ENCODE measurements around the gene PDGFA. TPM values are rescaled to one million over a fixed set of nuclear protein-coding genes. Genes with fewer than 3 reads are reported as not detected.
"Not testable (repeated sequence)": the region's sequence is repeated elsewhere in the genome, so short reads cannot be mapped to it uniquely, and the experiment has no call there.

Gene PDGFA
- total and polyA plus RNA-seq, 8 donors, result 11.1 to 93.0 (median 41.8) TPM

DNA sequence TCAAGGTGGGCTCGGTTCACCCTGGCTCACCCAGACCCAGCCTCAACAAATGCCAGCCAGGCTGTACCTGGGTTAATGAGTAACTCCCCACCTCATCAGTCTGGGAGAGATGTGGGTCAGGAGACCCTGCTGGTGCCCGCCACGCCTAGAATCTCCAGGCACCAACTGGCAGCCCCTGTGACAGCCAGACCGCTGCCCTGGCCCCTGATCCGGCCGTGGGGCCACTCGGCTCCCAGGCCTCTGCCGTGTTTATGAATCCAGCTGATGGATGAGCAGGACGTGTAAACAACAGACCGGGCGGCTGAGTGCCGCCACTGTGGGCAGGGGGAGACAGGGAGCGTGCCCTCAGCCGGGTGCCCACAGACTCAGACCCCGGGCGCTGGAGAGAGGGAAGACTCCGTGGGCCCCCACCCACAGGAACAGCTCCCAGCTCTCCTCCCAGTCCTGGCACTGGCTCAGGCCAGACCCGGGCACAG, 34.0 kb upstream of the PDGFA start:
- intact Hi-C loops (cut with DNase I; ENCODE audit: low total_unique reads), result no loop called here
- no peak for TF ChIP-seq POLR2A (IDR thresholded peaks at IDR 0.05)
- H3K4me3 ChIP-seq, result no peak overlapping the region
- peaks cover 0 to 21% (median 7%) of the 10 kb centered on the region in 4 donors for H3K36me3 ChIP-seq
- WGBS, 5 donors, result 26 to 56% (median 38%) methylated on average over 16 to 18 of the region's 18 CpGs
- peaks cover 0 to 13% (median 3%) of the 10 kb centered on the region in 4 donors for H3K4me1 ChIP-seq
- H3K27me3 ChIP-seq, result peaks cover 0 to 10% (median 4%) of the 10 kb centered on the region in 3 donors
- no peaks in the 10 kb centered on the region for H3K9me3 ChIP-seq
- no peak overlapping the region for H3K27ac ChIP-seq
- peak in 1 of 2 donors; percentile 77 for DNase-seq

DNA sequence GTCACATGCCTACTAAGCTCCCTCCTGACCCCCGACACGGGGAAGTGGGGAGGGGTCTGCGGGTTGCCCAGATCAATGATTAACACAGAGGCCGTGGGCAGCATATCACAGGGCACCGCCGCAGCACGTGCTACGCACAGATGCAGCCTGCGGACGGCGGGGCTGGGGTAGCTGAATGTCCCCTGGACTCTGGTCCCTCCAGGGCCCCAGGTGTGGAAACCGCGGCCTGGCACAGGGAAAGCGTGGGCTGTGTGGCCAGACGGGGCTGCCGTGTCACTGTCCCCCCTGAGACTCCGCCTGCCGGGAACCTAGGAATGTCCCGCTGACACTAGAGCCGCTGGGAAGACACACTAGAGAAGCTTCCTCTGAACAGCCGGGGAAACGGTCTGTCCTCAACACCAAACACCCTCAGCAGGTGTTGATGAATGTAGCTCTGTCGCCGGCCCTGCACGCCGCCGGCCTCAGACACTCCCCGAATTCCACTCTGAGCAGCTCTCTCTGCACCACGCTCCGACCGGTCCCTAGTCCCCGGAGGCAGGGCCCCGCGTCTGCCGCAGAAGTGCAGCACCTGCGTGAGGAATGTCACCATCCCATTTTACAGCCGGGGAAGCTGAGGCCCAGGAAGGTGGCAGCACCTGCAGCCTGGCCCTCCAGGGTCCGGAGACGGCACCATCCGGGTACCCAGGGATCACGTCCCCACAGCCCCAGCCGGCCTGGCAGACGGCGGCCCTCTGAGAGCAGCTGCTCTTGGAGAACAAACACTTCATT, 33.4 kb upstream of the PDGFA start:
- peaks cover 0 to 21% (median 7%) of the 10 kb centered on the region in 4 donors for H3K36me3 ChIP-seq
- peak in 1 of 2 donors; percentile 52 for DNase-seq
- TF ChIP-seq POLR2A (IDR thresholded peaks at IDR 0.05) (no peak), EP300 (IDR thresholded peaks at IDR 0.05) (no peak), POLR2AphosphoS5 (IDR thresholded peaks at IDR 0.05) (no peak)
- TF ChIP-seq, protein P1, sequence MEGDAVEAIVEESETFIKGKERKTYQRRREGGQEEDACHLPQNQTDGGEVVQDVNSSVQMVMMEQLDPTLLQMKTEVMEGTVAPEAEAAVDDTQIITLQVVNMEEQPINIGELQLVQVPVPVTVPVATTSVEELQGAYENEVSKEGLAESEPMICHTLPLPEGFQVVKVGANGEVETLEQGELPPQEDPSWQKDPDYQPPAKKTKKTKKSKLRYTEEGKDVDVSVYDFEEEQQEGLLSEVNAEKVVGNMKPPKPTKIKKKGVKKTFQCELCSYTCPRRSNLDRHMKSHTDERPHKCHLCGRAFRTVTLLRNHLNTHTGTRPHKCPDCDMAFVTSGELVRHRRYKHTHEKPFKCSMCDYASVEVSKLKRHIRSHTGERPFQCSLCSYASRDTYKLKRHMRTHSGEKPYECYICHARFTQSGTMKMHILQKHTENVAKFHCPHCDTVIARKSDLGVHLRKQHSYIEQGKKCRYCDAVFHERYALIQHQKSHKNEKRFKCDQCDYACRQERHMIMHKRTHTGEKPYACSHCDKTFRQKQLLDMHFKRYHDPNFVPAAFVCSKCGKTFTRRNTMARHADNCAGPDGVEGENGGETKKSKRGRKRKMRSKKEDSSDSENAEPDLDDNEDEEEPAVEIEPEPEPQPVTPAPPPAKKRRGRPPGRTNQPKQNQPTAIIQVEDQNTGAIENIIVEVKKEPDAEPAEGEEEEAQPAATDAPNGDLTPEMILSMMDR (IDR thresholded peaks at IDR 0.05), result no peak
- no peaks in the 10 kb centered on the region for H3K9me3 ChIP-seq
- peaks cover 0 to 10% (median 4%) of the 10 kb centered on the region in 3 donors for H3K27me3 ChIP-seq
- 23 to 60% (median 57%) methylated on average over 30 to 44 of the region's 44 CpGs for WGBS, 5 donors
- intact Hi-C loops (cut with DNase I; ENCODE audit: low total_unique reads), result no loop called here
- peaks cover 0 to 13% (median 3%) of the 10 kb centered on the region in 4 donors for H3K4me1 ChIP-seq
- no peak overlapping the region for H3K4me3 ChIP-seq
- no peak overlapping the region for H3K27ac ChIP-seq

DNA sequence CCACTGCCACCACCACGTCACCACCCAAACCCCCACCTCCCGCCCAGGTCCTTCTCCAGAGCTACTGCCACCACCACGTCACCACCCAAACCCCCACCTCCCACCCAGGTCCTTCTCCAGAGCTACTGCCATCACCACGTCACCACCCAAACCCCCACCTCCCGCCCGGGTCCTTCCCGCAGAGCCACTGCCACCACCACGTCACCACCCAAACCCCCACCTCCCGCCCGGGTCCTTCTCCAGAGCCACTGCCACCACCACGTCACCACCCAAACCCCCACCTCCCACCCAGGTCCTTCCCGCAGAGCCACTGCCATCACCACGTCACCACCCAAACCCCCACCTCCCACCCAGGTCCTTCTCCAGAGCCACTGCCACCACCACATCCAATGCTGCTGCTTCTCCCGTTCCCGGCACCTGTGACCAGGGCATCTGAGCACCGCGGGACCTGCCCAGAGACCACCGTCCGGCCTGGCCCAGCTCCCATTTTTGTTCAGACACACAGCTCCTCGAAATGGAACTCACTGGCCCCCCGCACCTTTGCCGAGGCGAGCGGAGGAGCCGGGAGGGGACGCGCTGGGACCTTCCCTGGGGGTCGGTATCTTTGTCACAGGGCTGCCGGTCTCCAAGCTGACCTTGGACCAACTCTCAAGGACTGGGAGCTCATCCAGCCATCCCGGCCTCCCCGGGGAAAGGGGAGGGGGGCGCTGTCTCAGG, 32.7 kb upstream of the PDGFA start:
- H3K27ac ChIP-seq; intact Hi-C loops (cut with DNase I; ENCODE audit: low total_unique reads); H3K9me3 ChIP-seq; H3K4me3 ChIP-seq; DNase-seq: not testable (repeated sequence)
- peaks cover 0 to 13% (median 3%) of the 10 kb centered on the region in 4 donors for H3K4me1 ChIP-seq
- H3K36me3 ChIP-seq, result peaks cover 0 to 21% (median 7%) of the 10 kb centered on the region in 4 donors
- WGBS, 5 donors, result 74 to 89% (median 77%) methylated on average over 15 to 32 of the region's 32 CpGs
- H3K27me3 ChIP-seq, result peaks cover 0 to 10% (median 4%) of the 10 kb centered on the region in 3 donors

DNA sequence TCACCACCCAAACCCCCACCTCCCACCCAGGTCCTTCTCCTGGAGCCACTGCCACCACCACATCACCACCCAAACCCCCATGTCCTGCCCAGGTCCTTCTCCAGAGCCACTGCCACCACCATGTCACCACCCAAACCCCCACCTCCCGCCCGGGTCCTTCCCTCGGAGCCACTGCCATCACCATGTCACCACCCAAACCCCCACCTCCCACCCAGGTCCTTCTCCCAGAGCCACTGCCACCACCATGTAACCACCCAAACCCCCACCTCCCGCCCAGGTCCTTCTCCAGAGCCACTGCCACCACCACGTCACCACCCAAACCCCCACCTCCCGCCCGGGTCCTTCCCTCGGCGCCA, 31.9 kb upstream of the PDGFA start:
- WGBS, 5 donors, result 82 to 98% (median 93%) methylated on average over 7 to 9 of the region's 9 CpGs
- Histone ChIP-seq H3K36me3 (peaks cover 0 to 21% (median 7%) of the 10 kb centered on the region in 4 donors), H3K4me1 (peaks cover 0 to 13% (median 3%) of the 10 kb centered on the region in 4 donors), H3K27me3 (peaks cover 0 to 10% (median 4%) of the 10 kb centered on the region in 3 donors)
- H3K27ac ChIP-seq; H3K9me3 ChIP-seq; H3K4me3 ChIP-seq; DNase-seq; intact Hi-C loops (cut with DNase I; ENCODE audit: low total_unique reads): not testable (repeated sequence)

DNA sequence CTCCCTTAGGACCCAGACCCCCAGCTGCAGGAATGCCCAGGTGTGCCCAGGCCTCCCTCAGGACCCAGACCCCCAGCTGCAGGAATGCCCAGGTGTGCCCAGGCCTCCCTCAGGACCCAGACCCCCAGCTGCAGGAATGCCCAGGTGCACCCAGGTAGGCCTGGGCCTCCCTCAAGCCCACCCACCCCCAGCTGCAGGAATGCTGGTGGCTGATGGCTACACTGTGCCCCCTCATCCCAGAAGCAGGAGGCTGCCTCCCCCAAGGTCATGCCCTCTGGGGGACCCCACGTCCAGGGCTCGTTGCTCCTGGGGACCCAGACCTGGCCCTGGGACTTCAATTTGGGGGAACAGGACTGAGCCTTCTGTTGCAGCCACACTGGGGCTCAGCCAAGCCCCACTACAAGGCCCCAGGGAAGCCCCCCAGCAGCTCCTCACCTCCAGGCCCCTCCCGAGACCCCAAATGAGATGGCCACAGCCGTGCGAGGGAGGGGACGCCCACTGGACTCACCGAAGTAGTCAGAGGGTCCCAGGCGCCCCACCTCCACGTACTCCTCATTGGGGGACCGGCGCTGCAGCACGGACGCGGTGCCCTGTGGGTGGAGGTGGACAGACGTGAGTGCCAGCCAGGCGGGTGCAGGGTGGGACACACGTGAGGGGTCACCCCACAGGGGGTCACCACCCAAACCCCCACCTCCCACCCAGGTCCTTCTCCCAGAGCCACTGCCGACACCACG, 31.4 kb upstream of the PDGFA start:
- no peak overlapping the region for H3K27ac ChIP-seq
- H3K27me3 ChIP-seq, result peaks cover 0 to 10% (median 4%) of the 10 kb centered on the region in 3 donors
- WGBS, 5 donors, result 94 to 100% (median 95%) methylated on average over 1 to 19 of the region's 19 CpGs
- H3K4me3 ChIP-seq, result no peak overlapping the region
- H3K9me3 ChIP-seq, result no peaks in the 10 kb centered on the region
- H3K36me3 ChIP-seq, result peaks cover 0 to 21% (median 7%) of the 10 kb centered on the region in 4 donors
- TF ChIP-seq, protein P1 (IDR thresholded peaks at IDR 0.05), result no peak
- no peak for TF ChIP-seq EP300 (IDR thresholded peaks at IDR 0.05)
- no peak for TF ChIP-seq POLR2AphosphoS5 (IDR thresholded peaks at IDR 0.05)
- TF ChIP-seq POLR2A (IDR thresholded peaks at IDR 0.05), result no peak
- H3K4me1 ChIP-seq, result peaks cover 0 to 13% (median 3%) of the 10 kb centered on the region in 4 donors
- intact Hi-C loops (cut with DNase I; ENCODE audit: low total_unique reads), result no loop called here
- DNase-seq, result no peak
